Endodermal cell (in vitro differentiated cells): ENCODE measurements around the gene ABCC6. TPM values are rescaled to one million over a fixed set of nuclear protein-coding genes. Genes with fewer than 3 reads are reported as not detected.
"Not testable (repeated sequence)": the region's sequence is repeated elsewhere in the genome, so short reads cannot be mapped to it uniquely, and the experiment has no call there.

ENCODE experiments used
- DNase-seq: peaks from one replicate; pipeline ENCODE4 v3.0.0-alpha.2; 2017
- H3K27ac ChIP-seq: 2 replicates; pipeline ENCODE4 v1.5.1; 2013; ENCODE audit warnings: mild to moderate bottlenecking, low read depth, low read length, moderate library complexity
- H3K27me3 ChIP-seq: 2 replicates; pipeline ENCODE4 v1.6.1; 2013; ENCODE audit warnings: mild to moderate bottlenecking, low read length, moderate library complexity; ENCODE audit not compliant: insufficient read depth, control insufficient read depth, poor library complexity, severe bottlenecking
- H3K36me3 ChIP-seq: 2 replicates; pipeline ENCODE4 v1.7.0; 2013; ENCODE audit warnings: mild to moderate bottlenecking, low read length, moderate library complexity; ENCODE audit not compliant: control insufficient read depth, insufficient read depth
- H3K4me1 ChIP-seq: one replicate; pipeline ENCODE4 v1.7.0; 2013; ENCODE audit warnings: low read length; ENCODE audit not compliant: control insufficient read depth, insufficient read depth
- H3K4me3 ChIP-seq: 2 replicates; pipeline ENCODE4 v1.5.1; 2013; ENCODE audit warnings: mild to moderate bottlenecking, low read length, moderate library complexity
- H3K9ac ChIP-seq: 2 replicates; pipeline ENCODE4 v1.6.1; 2013; ENCODE audit warnings: mild to moderate bottlenecking, low read length, moderate library complexity; ENCODE audit not compliant: poor library complexity, severe bottlenecking; ENCODE audit errors: extremely low read depth
- H3K9me3 ChIP-seq: 2 replicates; pipeline ENCODE4 v1.6.1; 2013; ENCODE audit warnings: mild to moderate bottlenecking, low read length, moderate library complexity; ENCODE audit not compliant: control insufficient read depth
- H3K27ac Mint-ChIP-seq: 2 replicates; pipeline ENCODE4 v1.8.0; 2020; ENCODE audit warnings: mixed read lengths
- H3K27me3 Mint-ChIP-seq: 2 replicates; pipeline ENCODE4 v1.8.0; 2021; ENCODE audit warnings: mild to moderate bottlenecking, mixed read lengths; ENCODE audit not compliant: insufficient read depth
- H3K36me3 Mint-ChIP-seq: 2 replicates; pipeline ENCODE4 v1.8.0; 2020; ENCODE audit warnings: low read depth, mixed read lengths
- H3K4me1 Mint-ChIP-seq: 2 replicates; pipeline ENCODE4 v1.8.0; 2020; ENCODE audit warnings: mixed read lengths
- H3K4me3 Mint-ChIP-seq: 2 replicates; pipeline ENCODE4 v1.8.0; 2020; ENCODE audit warnings: mild to moderate bottlenecking, moderate library complexity, mixed read lengths
- H3K9me3 Mint-ChIP-seq: 2 replicates; pipeline ENCODE4 v1.8.0; 2020; ENCODE audit warnings: mild to moderate bottlenecking, mixed read lengths
- CTCF ChIP-seq: fragments of 200-600 bp; sonication (generic); conservative IDR thresholded peaks from 2 replicates; pipeline ENCODE4 v1.5.0; 2021; ENCODE audit warnings: antibody characterized with exemption, mild to moderate bottlenecking
- WGBS, 2 experiments: methylation state at CpG; one replicate each; pipeline versions ENCODE4 v1.1.5 to v1.1.7; 2013; ENCODE audit warnings: missing lambda C conversion rate in 2 of 2, mixed read lengths in 1 of 2; ENCODE audit not compliant: insufficient coverage in 1 of 2, insufficient read length in 1 of 2; 5-methylcytosine and 5-hydroxymethylcytosine counted together
- total RNA-seq, 2 donors: library from RNA; stranded (reverse); fragmentation: NEBNext Ultra II Directional in 1 of 2; extraction: Animal tissue kit (Norgen Biotek cat#: 25700) in 1 of 2; gene quantifications; 2 replicates in 1 of 2; 3 replicates in 1 of 2; pipeline ENCODE4 v1.2.1, GENCODE V29; 2021

The ABCC6 gene
- total RNA-seq, 2 donors from 2014 or later, result 6.5 to 7.8 TPM

- no peaks in the 10 kb centered on the region for H3K36me3 ChIP-seq
- no peak overlapping the region for H3K4me3 ChIP-seq
- peaks cover 5% of the 10 kb centered on the region for H3K9me3 ChIP-seq
- no peaks in the 10 kb centered on the region for H3K27me3 Mint-ChIP-seq
- H3K27ac ChIP-seq, result no peak overlapping the region
- H3K4me1 ChIP-seq, result no peaks in the 10 kb centered on the region
- H3K4me3 Mint-ChIP-seq, result no peak overlapping the region
- TF ChIP-seq CTCF, result no peak
- no peaks in the 10 kb centered on the region for H3K36me3 Mint-ChIP-seq
- no peaks in the 10 kb centered on the region for H3K27me3 ChIP-seq
- H3K4me1 Mint-ChIP-seq, result peaks cover 5% of the 10 kb centered on the region
- no peak for DNase-seq
- WGBS, 2 experiments, result 90 to 100% methylated on average over 3 to 5 of the region's 5 CpGs
- H3K9me3 Mint-ChIP-seq, result peaks cover 7% of the 10 kb centered on the region
- H3K9ac ChIP-seq, result no peak overlapping the region
- no peak overlapping the region for H3K27ac Mint-ChIP-seq
Measured at GRCh38 chr16:16184594-16184993, 38.7 kb downstream of the ABCC6 start.

- peak; percentile 73 for DNase-seq
- Histone ChIP-seq H3K27ac (no peak overlapping the region), H3K27me3 (no peaks in the 10 kb centered on the region), H3K4me3 (no peak overlapping the region), H3K9me3 (peaks cover 13% of the 10 kb centered on the region), H3K4me1 (no peaks in the 10 kb centered on the region), H3K36me3 (no peaks in the 10 kb centered on the region), H3K9ac (no peak overlapping the region)
- peaks cover 5% of the 10 kb centered on the region for H3K4me1 Mint-ChIP-seq
- no peaks in the 10 kb centered on the region for H3K27me3 Mint-ChIP-seq
- H3K9me3 Mint-ChIP-seq, result peaks cover 15% of the 10 kb centered on the region
- no peak overlapping the region for H3K4me3 Mint-ChIP-seq
- H3K27ac Mint-ChIP-seq, result peak overlapping the region; percentile 27
- peak; percentile 65 for TF ChIP-seq CTCF
- WGBS, 2 experiments, result 87 to 89% methylated on average over 4 to 8 of the region's 8 CpGs
- H3K36me3 Mint-ChIP-seq, result peaks cover 4% of the 10 kb centered on the region
Measured at GRCh38 chr16:16183562-16183961, 39.7 kb downstream of the ABCC6 start.

GRCh38 chr16:16182918-16183317 lies 40.4 kb downstream of the ABCC6 start:
- Mint-ChIP-seq H3K4me3 (no peak overlapping the region), H3K27me3 (no peaks in the 10 kb centered on the region), H3K4me1 (peaks cover 5% of the 10 kb centered on the region), H3K9me3 (peaks cover 17% of the 10 kb centered on the region), H3K36me3 (peaks cover 6% of the 10 kb centered on the region), H3K27ac (no peak overlapping the region)
- no peaks in the 10 kb centered on the region for H3K27me3 ChIP-seq
- WGBS, 2 experiments, result 90 to 94% methylated on average over 8 of the region's 8 CpGs
- no peak for DNase-seq
- H3K9me3 ChIP-seq, result peaks cover 17% of the 10 kb centered on the region
- H3K4me3 ChIP-seq, result no peak overlapping the region
- no peak overlapping the region for H3K9ac ChIP-seq
- H3K4me1 ChIP-seq, result no peaks in the 10 kb centered on the region
- no peaks in the 10 kb centered on the region for H3K36me3 ChIP-seq
- TF ChIP-seq CTCF, result no peak
- H3K27ac ChIP-seq, result no peak overlapping the region

- H3K4me1 ChIP-seq, H3K9ac ChIP-seq, H3K4me3 ChIP-seq, H3K4me1 Mint-ChIP-seq, H3K36me3 ChIP-seq, H3K27ac ChIP-seq, H3K27me3 Mint-ChIP-seq, H3K27ac Mint-ChIP-seq, H3K36me3 Mint-ChIP-seq, H3K4me3 Mint-ChIP-seq, H3K27me3 ChIP-seq, DNase-seq: not testable (repeated sequence)
- WGBS, 2 experiments, result 95% methylated on average over 3 of the region's 3 CpGs; no CpG with 5 or more reads in 1 of the 2 experiments
- peaks cover 17% of the 10 kb centered on the region for H3K9me3 ChIP-seq
- H3K9me3 Mint-ChIP-seq, result peaks cover 19% of the 10 kb centered on the region
Measured at GRCh38 chr16:16181748-16182147, 41.5 kb downstream of the ABCC6 start.
